ENCODE measurements around the gene RNF5.

RNF5 gene

GRCh38 chr6:32151863-32152768 is 26.1 kb upstream of the RNF5 start, which contains the start of gene PRRT1 (continued):
- no peak for TF ChIP-seq CTCF (tag by site-specific recombination; IDR thresholded peaks at IDR 0.05)
- no peak for TF ChIP-seq ZNF585B (tag by site-specific recombination; IDR thresholded peaks at IDR 0.05)
- TF ChIP-seq REPIN1 (tag by site-specific recombination; IDR thresholded peaks at IDR 0.05; ENCODE audit: low read depth): no peak
- no peak for TF ChIP-seq ZNF324 (tag by site-specific recombination; IDR thresholded peaks at IDR 0.05)
- no peak for TF ChIP-seq ZNF133 (tag by site-specific recombination; IDR thresholded peaks at IDR 0.05)
- TF ChIP-seq ZNF768 (tag by site-specific recombination; IDR thresholded peaks at IDR 0.05): no peak
- no peak for TF ChIP-seq ZNF223 (tag by site-specific recombination; IDR thresholded peaks at IDR 0.05)
- no peak for TF ChIP-seq KLF16 (tag by site-specific recombination; IDR thresholded peaks at IDR 0.05)
- TF ChIP-seq ZNF404 (tag by site-specific recombination; IDR thresholded peaks at IDR 0.05): no peak
- no peak for TF ChIP-seq ZNF292 (tag by site-specific recombination; IDR thresholded peaks at IDR 0.05; ENCODE audit: borderline replicate concordance, low read depth)
- no peak for TF ChIP-seq ZNF660 (tag by site-specific recombination; IDR thresholded peaks at IDR 0.05)
- no peak for TF ChIP-seq ZNF791 (tag by site-specific recombination; IDR thresholded peaks at IDR 0.05)
- no peak for TF ChIP-seq ZNF501 (tag by site-specific recombination; IDR thresholded peaks at IDR 0.05)
- TF ChIP-seq ZBTB49 (tag by site-specific recombination; IDR thresholded peaks at IDR 0.05; ENCODE audit: low read depth): no peak
- TF ChIP-seq WT1 (tag by site-specific recombination; IDR thresholded peaks at IDR 0.05): 0 out of 2 replicates have a peak, but pooled peaks have one; percentile 15
- TF ChIP-seq MYNN (tag by site-specific recombination; IDR thresholded peaks at IDR 0.05; ENCODE audit: borderline replicate concordance): no peak
- peak; percentile 61 for TF ChIP-seq PRDM10 (tag by site-specific recombination; IDR thresholded peaks at IDR 0.05)
- no peak for TF ChIP-seq ZNF157 (tag by site-specific recombination; IDR thresholded peaks at IDR 0.05)
- TF ChIP-seq IKZF3 (tag by site-specific recombination; IDR thresholded peaks at IDR 0.05): no peak
- TF ChIP-seq ZNF433 (tag by site-specific recombination; IDR thresholded peaks at IDR 0.05; ENCODE audit: low read depth): no peak
- peak; percentile 92 for TF ChIP-seq ZNF398 (tag by site-specific recombination; IDR thresholded peaks at IDR 0.05)
- TF ChIP-seq ZNF514 (tag by site-specific recombination; IDR thresholded peaks at IDR 0.05): no peak
- TF ChIP-seq ZNF341 (tag by site-specific recombination; IDR thresholded peaks at IDR 0.05; ENCODE audit: low read depth): peak; percentile 21; the same call in 1 of the 2 replicates
- TF ChIP-seq ZNF311 (tag by site-specific recombination; IDR thresholded peaks at IDR 0.05; ENCODE audit: borderline replicate concordance): no peak
- no peak for TF ChIP-seq ZNF521 (tag by site-specific recombination; IDR thresholded peaks at IDR 0.05)
- no peak for TF ChIP-seq ZBTB6 (tag by site-specific recombination; IDR thresholded peaks at IDR 0.05)

All from HEK293 (cell line).